ENCODE measurements around the gene NALCN. TPM values are rescaled to one million over a fixed set of nuclear protein-coding genes. Genes with fewer than 3 reads are reported as not detected.

The NALCN gene
- total RNA-seq, 4 donors from 2014 or later = 0.47 to 0.57 TPM; not detected in 2

GRCh38 chr13:101170306-101170705 is 246.0 kb downstream of the NALCN start:
- TF ChIP-seq CTCF (IDR thresholded peaks at IDR 0.05) (no peak), POLR2A (IDR thresholded peaks at IDR 0.05) (no peak)
- Histone ChIP-seq H3K9me3 (no peaks in the 10 kb centered on the region), H3K27me3 (no peaks in the 10 kb centered on the region), H3K36me3 (no peaks in the 10 kb centered on the region), H3K27ac (no peak overlapping the region), H3K4me3 (no peak overlapping the region), H3K4me1 (no peaks in the 10 kb centered on the region)
- 72 to 95% methylated on average over 2 of the region's 2 CpGs for WGBS, 2 donors
- no peak for DNase-seq
- intact Hi-C loops (cut with DNase I) = no loop called here

GRCh38 chr13:101157261-101157660 is 259.0 kb downstream of the NALCN start:
- TF ChIP-seq CTCF (IDR thresholded peaks at IDR 0.05) = no peak
- no peak for TF ChIP-seq POLR2A (IDR thresholded peaks at IDR 0.05)
- no peaks in the 10 kb centered on the region for H3K9me3 ChIP-seq
- no peak overlapping the region for H3K4me3 ChIP-seq
- H3K36me3 ChIP-seq = no peaks in the 10 kb centered on the region
- H3K27ac ChIP-seq = no peak overlapping the region
- H3K4me1 ChIP-seq = no peaks in the 10 kb centered on the region
- intact Hi-C loops (cut with DNase I) = no loop called here
- DNase-seq = no peak
- WGBS, 2 donors = 17 to 18% methylated on average over 1 of the region's 1 CpG
- H3K27me3 ChIP-seq = peaks cover 0 to 10% (median 0%) of the 10 kb centered on the region in 4 donors

- TF ChIP-seq CTCF (IDR thresholded peaks at IDR 0.05) (peak in 4 of 6 experiments; percentile 9 to 18 (median 16)), POLR2A (IDR thresholded peaks at IDR 0.05) (no peak)
- no peak overlapping the region for H3K27ac ChIP-seq
- no peaks in the 10 kb centered on the region for H3K9me3 ChIP-seq
- intact Hi-C loops (cut with DNase I) = no loop called here
- peaks cover 0 to 17% (median 0%) of the 10 kb centered on the region in 4 donors for H3K27me3 ChIP-seq
- WGBS, 2 donors = 39 to 53% methylated on average over 2 of the region's 2 CpGs
- no peaks in the 10 kb centered on the region for H3K4me1 ChIP-seq
- no peak overlapping the region for H3K4me3 ChIP-seq
- H3K36me3 ChIP-seq = no peaks in the 10 kb centered on the region
- DNase-seq = no peak
Observed at GRCh38 chr13:101155920-101156319, 260.4 kb downstream of the NALCN start.

GRCh38 chr13:101152184-101152583 is 264.1 kb downstream of the NALCN start:
- intact Hi-C loops (cut with DNase I) = no loop called here
- Histone ChIP-seq H3K27me3 (peaks cover 0 to 34% (median 0%) of the 10 kb centered on the region in 4 donors), H3K27ac (no peak overlapping the region), H3K36me3 (no peaks in the 10 kb centered on the region), H3K4me1 (no peaks in the 10 kb centered on the region), H3K9me3 (no peaks in the 10 kb centered on the region), H3K4me3 (no peak overlapping the region)
- TF ChIP-seq CTCF (IDR thresholded peaks at IDR 0.05) (no peak), POLR2A (IDR thresholded peaks at IDR 0.05) (no peak)
- DNase-seq = no peak
- WGBS, 2 donors = 78 to 82% methylated on average over 3 of the region's 3 CpGs

GRCh38 chr13:101150998-101151397 is 265.3 kb downstream of the NALCN start:
- no peak overlapping the region for H3K27ac ChIP-seq
- no peak overlapping the region for H3K4me3 ChIP-seq
- 22 to 29% methylated on average over 7 of the region's 7 CpGs for WGBS, 2 donors
- no peaks in the 10 kb centered on the region for H3K36me3 ChIP-seq
- H3K4me1 ChIP-seq = no peaks in the 10 kb centered on the region
- H3K27me3 ChIP-seq = peaks cover 0 to 34% (median 0%) of the 10 kb centered on the region in 4 donors
- no peak for DNase-seq
- H3K9me3 ChIP-seq = no peaks in the 10 kb centered on the region
- TF ChIP-seq CTCF (IDR thresholded peaks at IDR 0.05) (no peak), POLR2A (IDR thresholded peaks at IDR 0.05) (no peak)
- intact Hi-C loops (cut with DNase I) = no loop called here

Measured in esophagus squamous epithelium (tissue), 5 donors.